GM23338 (cell line): Measurements from ENCODE around the gene COIL.
"Not testable (repeated sequence)": the region's sequence is repeated elsewhere in the genome, so short reads cannot be mapped to it uniquely, and the experiment has no call there.

Experiments used
- EZH2 ChIP-seq: fragments of 200-600 bp; sonication (generic); IDR thresholded peaks from one replicate; pipeline ENCODE4 v1.8.0; 2017; ENCODE audit warnings: antibody characterized with exemption, mild to moderate bottlenecking, low read depth; ENCODE audit not compliant: unreplicated experiment
- TF ChIP-seq, protein P1 (sequence below), 2 experiments: fragments of 200-600 bp in 1 of 2; sonication (generic) in 1 of 2; conservative IDR thresholded peaks; 2 replicates each; pipeline versions ENCODE4 v1.5.1 to v1.6.1; 2016 to 2017; ENCODE audit warnings: antibody characterized with exemption in 2 of 2, low read depth in 2 of 2, mild to moderate bottlenecking in 2 of 2, moderate library complexity in 1 of 2

DNA sequence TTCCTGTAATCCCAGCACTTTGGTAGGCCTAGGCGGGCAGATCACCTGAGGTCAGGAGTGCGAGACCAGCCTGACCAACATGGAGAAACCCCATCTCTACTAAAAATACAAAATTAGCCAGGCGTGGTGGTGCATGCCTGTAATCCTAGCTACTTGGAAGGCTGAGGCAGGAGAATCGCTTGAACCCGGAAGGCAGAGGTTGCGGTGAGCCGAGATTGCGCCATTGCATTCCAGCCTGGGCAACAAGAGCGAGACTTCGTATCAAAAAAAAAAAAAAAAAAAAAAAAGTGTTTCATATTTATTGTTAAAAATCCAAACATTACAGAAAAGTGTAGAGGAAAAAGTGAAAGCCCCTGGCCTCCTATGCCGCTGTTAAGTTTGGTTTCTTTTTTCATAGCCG is 19.7 kb upstream of the COIL start:
- TF ChIP-seq, protein P1, sequence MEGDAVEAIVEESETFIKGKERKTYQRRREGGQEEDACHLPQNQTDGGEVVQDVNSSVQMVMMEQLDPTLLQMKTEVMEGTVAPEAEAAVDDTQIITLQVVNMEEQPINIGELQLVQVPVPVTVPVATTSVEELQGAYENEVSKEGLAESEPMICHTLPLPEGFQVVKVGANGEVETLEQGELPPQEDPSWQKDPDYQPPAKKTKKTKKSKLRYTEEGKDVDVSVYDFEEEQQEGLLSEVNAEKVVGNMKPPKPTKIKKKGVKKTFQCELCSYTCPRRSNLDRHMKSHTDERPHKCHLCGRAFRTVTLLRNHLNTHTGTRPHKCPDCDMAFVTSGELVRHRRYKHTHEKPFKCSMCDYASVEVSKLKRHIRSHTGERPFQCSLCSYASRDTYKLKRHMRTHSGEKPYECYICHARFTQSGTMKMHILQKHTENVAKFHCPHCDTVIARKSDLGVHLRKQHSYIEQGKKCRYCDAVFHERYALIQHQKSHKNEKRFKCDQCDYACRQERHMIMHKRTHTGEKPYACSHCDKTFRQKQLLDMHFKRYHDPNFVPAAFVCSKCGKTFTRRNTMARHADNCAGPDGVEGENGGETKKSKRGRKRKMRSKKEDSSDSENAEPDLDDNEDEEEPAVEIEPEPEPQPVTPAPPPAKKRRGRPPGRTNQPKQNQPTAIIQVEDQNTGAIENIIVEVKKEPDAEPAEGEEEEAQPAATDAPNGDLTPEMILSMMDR (conservative IDR thresholded peaks at IDR 0.05; ENCODE audit: low read depth in 2 of 2), result not testable (repeated sequence)
- not testable (repeated sequence) for TF ChIP-seq EZH2
